PC-3 (cell line): Measurements from ENCODE around the gene TCF19.
"Not testable (repeated sequence)": the region's sequence is repeated elsewhere in the genome, so short reads cannot be mapped to it uniquely, and the experiment has no call there.

ENCODE experiments used
- EZH2 ChIP-seq: fragments of 300-600 bp; sonication (generic); IDR thresholded peaks from one replicate; pipeline ENCODE4 v1.6.1; 2017; ENCODE audit warnings: antibody characterized with exemption, mild to moderate bottlenecking, low read length; ENCODE audit not compliant: unreplicated experiment
- EZH2phosphoT487 ChIP-seq: fragments of 300-600 bp; sonication (generic); IDR thresholded peaks from 2 replicates; pipeline ENCODE4 v1.6.1; 2018; ENCODE audit warnings: mild to moderate bottlenecking, antibody characterized with exemption, low read length, borderline replicate concordance
- TF ChIP-seq, protein P1 (sequence below): fragments of 300-600 bp; sonication (generic); conservative IDR thresholded peaks from 2 replicates; pipeline ENCODE4 v1.5.1; 2017; ENCODE audit warnings: antibody characterized with exemption, low read depth, mild to moderate bottlenecking, low read length

DNA sequence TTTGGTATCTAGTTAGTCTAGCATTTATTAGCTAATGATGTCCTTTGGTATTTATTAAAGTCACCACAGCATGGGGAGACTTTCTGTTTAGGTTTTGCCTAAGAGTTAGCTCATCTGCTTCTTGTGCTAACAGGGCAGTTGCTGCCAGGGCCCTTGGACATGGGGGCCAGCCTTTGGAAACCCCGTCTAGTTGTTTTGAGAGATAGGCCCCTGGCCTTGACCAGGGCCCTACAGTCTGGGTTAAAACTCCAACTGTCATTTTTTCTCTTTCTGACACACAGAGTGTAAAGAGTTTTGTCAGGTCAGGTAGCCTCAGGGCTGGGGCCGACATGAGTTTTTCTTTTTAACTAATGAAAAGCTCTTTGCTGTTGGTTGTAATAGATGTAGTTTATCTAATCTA, 24.9 kb downstream of the TCF19 start:
- TF ChIP-seq, protein P1, sequence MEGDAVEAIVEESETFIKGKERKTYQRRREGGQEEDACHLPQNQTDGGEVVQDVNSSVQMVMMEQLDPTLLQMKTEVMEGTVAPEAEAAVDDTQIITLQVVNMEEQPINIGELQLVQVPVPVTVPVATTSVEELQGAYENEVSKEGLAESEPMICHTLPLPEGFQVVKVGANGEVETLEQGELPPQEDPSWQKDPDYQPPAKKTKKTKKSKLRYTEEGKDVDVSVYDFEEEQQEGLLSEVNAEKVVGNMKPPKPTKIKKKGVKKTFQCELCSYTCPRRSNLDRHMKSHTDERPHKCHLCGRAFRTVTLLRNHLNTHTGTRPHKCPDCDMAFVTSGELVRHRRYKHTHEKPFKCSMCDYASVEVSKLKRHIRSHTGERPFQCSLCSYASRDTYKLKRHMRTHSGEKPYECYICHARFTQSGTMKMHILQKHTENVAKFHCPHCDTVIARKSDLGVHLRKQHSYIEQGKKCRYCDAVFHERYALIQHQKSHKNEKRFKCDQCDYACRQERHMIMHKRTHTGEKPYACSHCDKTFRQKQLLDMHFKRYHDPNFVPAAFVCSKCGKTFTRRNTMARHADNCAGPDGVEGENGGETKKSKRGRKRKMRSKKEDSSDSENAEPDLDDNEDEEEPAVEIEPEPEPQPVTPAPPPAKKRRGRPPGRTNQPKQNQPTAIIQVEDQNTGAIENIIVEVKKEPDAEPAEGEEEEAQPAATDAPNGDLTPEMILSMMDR: not testable (repeated sequence)
- not testable (repeated sequence) for TF ChIP-seq EZH2, EZH2phosphoT487
